SU-DHL-6 (cell line): ENCODE data around the gene NDUFV1.
A peak's percentile ranks its signal among the peaks of the same experiment; 100 is the strongest.

Source experiments
- H2AFZ ChIP-seq: fragments of 200-600 bp; sonication (generic); 2 replicates; pipeline ENCODE4 v1.6.1; 2014; ENCODE audit warnings: low read depth, mild to moderate bottlenecking, moderate library complexity, mixed read lengths, antibody characterized with exemption, low read length; ENCODE audit not compliant: severe bottlenecking
- H3F3A ChIP-seq: fragments of 200-600 bp; shearing (Covaris generic); 2 replicates; pipeline ENCODE4 v1.6.0; 2016; ENCODE audit warnings: antibody characterized with exemption, mild to moderate bottlenecking; ENCODE audit not compliant: insufficient read depth
- H3K27ac ChIP-seq: fragments of 200-600 bp; sonication (generic); 2 replicates; pipeline ENCODE4 v1.5.1; 2016; ENCODE audit warnings: low read depth, mild to moderate bottlenecking, low read length, moderate library complexity, mixed read lengths
- H3K27me3 ChIP-seq: fragments of 200-600 bp; sonication (generic), shearing (Covaris generic); 2 replicates; pipeline ENCODE4 v1.6.0; 2014; ENCODE audit warnings: mild to moderate bottlenecking, low read length
- H3K36me3 ChIP-seq: fragments of 200-600 bp; sonication (generic); 2 replicates; pipeline ENCODE4 v1.6.1; 2014; ENCODE audit warnings: mild to moderate bottlenecking, low read length, mixed read lengths
- H3K4me2 ChIP-seq: fragments of 300-600, 200-600 bp; shearing (Covaris generic), sonication (generic); 2 replicates; pipeline ENCODE4 v1.6.0; 2014; ENCODE audit warnings: low read length, low read depth, mild to moderate bottlenecking; ENCODE audit not compliant: poor library complexity, severe bottlenecking
- H3K4me3 ChIP-seq: fragments of 200-600 bp; sonication (generic); 2 replicates; pipeline ENCODE4 v1.5.1; 2014; ENCODE audit warnings: antibody characterized with exemption, low read length, mild to moderate bottlenecking, mixed read lengths; ENCODE audit not compliant: insufficient read depth, poor library complexity, severe bottlenecking
- H3K79me2 ChIP-seq: fragments of 200-600 bp; sonication (generic); 2 replicates; pipeline ENCODE4 v1.6.1; 2014; ENCODE audit warnings: mild to moderate bottlenecking, low read length, moderate library complexity; ENCODE audit not compliant: insufficient read depth
- H3K9ac ChIP-seq: fragments of 200-600 bp; sonication (generic); 2 replicates; pipeline ENCODE4 v1.7.0; 2014; ENCODE audit warnings: mild to moderate bottlenecking, low read length
- H3K9me2 ChIP-seq: fragments of 200-600 bp; sonication (generic); replicated peaks from 2 replicates; pipeline ENCODE4 v1.6.1; 2014; ENCODE audit warnings: low read length; ENCODE audit not compliant: insufficient read depth
- H3K9me3 ChIP-seq: fragments of 200-600 bp; sonication (generic); 2 replicates; pipeline ENCODE4 v1.6.1; 2014; ENCODE audit warnings: low read length, mixed read lengths; ENCODE audit not compliant: insufficient read depth
- H4K20me1 ChIP-seq: fragments of 200-600 bp; sonication (generic); 2 replicates; pipeline ENCODE4 v1.6.1; 2014; ENCODE audit warnings: low read depth, mild to moderate bottlenecking, antibody characterized with exemption, low read length, moderate library complexity, mixed read lengths
- EZH2phosphoT487 ChIP-seq: fragments of 200-600 bp; sonication (generic), shearing (Covaris generic); conservative IDR thresholded peaks from 2 replicates; pipeline ENCODE4 v1.6.1; 2018; ENCODE audit warnings: mild to moderate bottlenecking, antibody characterized with exemption, low read length, moderate library complexity, mixed read lengths
- TF ChIP-seq, protein P1 (sequence below): fragments of 200-600 bp; sonication (generic); IDR thresholded peaks from one replicate; pipeline ENCODE4 v1.5.1; 2017; ENCODE audit warnings: antibody characterized with exemption, mild to moderate bottlenecking, low read length, moderate library complexity; ENCODE audit not compliant: insufficient read depth, poor library complexity, severe bottlenecking

Gene NDUFV1

DNA sequence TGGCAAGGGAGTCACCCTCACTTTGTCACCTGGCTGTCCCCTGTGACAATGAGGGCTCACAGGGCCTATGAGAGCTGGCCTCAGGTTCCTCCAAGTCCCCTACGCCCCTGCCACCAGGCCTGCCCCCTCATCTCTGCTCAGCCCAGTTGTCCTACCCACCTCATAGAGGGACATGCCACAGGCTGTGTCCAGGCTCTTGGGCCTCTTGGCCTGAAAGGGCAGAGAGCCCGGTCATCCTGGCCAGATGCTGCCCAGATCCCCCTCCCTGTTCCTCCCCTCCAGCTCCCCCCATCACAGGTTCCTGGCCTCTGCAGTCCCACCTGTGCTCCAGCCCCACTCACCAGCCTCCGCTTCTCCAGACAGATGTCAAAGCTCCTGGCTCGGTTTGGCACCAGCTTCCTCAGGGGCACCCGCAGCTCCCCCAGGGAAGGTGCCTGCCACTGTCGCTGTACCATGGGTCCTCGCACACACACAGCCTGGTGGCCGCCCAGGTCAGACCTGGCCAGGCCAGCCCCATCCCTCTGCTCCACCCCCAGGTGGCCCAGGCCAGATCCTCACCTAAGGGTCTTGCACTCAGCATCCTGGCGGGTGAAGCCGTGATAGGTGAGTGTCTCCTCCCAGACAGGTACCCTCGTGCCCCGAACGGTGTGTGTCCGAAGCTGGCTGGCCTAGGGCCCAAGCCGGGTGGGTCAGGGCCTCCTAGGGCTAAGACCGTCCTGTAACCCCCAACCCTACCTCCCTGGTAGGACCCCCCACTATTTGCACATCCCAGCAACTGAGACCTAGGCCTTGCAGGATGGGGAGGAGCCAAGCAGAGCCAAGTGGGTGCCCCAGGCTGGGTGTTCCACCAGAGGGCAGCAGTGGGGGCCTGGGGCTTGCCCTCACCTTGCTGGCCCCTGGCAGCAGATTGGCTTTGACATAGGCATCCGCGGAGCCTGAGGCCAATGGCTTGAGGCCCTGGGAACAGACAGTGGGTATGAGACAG is 8.3 kb downstream of the NDUFV1 start:
- Histone ChIP-seq H2AFZ (peak overlapping the region; percentile 54), H3K79me2 (no peaks in the 10 kb centered on the region), H3K9ac (peak overlapping the region; percentile 57), H3K27ac (peak overlapping the region; percentile 86), H3K4me2 (peak overlapping the region; percentile 57), H3K9me3 (no peaks in the 10 kb centered on the region), H3K36me3 (no peaks in the 10 kb centered on the region), H3K9me2 (no peaks in the 10 kb centered on the region), H3K27me3 (no peaks in the 10 kb centered on the region), H3F3A (0 out of 2 replicates have a peak, but pooled peaks cover 5% of the 10 kb centered on the region), H4K20me1 (no peaks in the 10 kb centered on the region), H3K4me3 (no peak overlapping the region)
- TF ChIP-seq, protein P1, sequence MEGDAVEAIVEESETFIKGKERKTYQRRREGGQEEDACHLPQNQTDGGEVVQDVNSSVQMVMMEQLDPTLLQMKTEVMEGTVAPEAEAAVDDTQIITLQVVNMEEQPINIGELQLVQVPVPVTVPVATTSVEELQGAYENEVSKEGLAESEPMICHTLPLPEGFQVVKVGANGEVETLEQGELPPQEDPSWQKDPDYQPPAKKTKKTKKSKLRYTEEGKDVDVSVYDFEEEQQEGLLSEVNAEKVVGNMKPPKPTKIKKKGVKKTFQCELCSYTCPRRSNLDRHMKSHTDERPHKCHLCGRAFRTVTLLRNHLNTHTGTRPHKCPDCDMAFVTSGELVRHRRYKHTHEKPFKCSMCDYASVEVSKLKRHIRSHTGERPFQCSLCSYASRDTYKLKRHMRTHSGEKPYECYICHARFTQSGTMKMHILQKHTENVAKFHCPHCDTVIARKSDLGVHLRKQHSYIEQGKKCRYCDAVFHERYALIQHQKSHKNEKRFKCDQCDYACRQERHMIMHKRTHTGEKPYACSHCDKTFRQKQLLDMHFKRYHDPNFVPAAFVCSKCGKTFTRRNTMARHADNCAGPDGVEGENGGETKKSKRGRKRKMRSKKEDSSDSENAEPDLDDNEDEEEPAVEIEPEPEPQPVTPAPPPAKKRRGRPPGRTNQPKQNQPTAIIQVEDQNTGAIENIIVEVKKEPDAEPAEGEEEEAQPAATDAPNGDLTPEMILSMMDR, result peak; percentile 63
- TF ChIP-seq EZH2phosphoT487, result no peak

DNA sequence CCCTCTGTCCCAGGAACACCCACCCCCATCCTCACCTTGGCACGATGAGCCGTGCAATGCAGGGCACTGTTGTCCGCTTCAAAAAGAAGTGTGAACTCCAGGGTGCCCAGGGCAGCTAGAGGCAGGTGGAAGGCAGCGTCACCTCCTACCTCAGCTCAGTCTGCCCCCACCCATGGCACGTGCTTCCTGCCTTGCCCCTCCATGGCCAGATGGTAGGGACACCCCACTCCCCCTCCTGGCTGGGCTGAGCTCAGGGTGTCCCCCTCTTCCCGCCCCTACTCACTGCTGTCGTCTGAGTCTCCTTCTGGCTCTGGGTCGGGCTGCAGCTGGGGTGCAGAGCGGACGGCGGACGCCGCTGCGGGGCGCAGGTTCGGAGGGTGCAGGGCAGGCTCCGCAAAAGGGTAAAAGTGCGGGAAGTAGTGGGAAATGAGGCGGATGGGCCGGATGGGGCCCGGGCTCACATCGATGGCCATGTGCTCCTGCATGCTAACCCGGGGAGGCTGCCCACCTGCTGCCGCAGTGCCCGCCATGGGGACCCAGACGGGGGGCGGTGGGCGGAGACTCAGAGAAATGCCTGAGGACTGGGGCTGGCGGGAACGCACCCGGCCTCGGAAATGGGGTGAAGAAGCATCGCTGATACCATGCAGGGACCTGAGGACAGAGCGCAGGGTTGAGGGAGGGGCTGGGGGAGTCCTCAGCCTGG is 9.1 kb downstream of the NDUFV1 start:
- no peaks in the 10 kb centered on the region for H4K20me1 ChIP-seq
- H3K27me3 ChIP-seq, result no peaks in the 10 kb centered on the region
- H3K79me2 ChIP-seq, result no peaks in the 10 kb centered on the region
- H3K4me2 ChIP-seq, result no peak overlapping the region
- no peak overlapping the region for H2AFZ ChIP-seq
- TF ChIP-seq EZH2phosphoT487, result no peak
- TF ChIP-seq, protein P1, result no peak
- 0 out of 2 replicates have a peak, but pooled peaks cover 5% of the 10 kb centered on the region for H3F3A ChIP-seq
- H3K36me3 ChIP-seq, result no peaks in the 10 kb centered on the region
- no peaks in the 10 kb centered on the region for H3K9me2 ChIP-seq
- no peak overlapping the region for H3K27ac ChIP-seq
- no peaks in the 10 kb centered on the region for H3K9me3 ChIP-seq
- H3K9ac ChIP-seq, result no peak overlapping the region
- H3K4me3 ChIP-seq, result no peak overlapping the region

DNA sequence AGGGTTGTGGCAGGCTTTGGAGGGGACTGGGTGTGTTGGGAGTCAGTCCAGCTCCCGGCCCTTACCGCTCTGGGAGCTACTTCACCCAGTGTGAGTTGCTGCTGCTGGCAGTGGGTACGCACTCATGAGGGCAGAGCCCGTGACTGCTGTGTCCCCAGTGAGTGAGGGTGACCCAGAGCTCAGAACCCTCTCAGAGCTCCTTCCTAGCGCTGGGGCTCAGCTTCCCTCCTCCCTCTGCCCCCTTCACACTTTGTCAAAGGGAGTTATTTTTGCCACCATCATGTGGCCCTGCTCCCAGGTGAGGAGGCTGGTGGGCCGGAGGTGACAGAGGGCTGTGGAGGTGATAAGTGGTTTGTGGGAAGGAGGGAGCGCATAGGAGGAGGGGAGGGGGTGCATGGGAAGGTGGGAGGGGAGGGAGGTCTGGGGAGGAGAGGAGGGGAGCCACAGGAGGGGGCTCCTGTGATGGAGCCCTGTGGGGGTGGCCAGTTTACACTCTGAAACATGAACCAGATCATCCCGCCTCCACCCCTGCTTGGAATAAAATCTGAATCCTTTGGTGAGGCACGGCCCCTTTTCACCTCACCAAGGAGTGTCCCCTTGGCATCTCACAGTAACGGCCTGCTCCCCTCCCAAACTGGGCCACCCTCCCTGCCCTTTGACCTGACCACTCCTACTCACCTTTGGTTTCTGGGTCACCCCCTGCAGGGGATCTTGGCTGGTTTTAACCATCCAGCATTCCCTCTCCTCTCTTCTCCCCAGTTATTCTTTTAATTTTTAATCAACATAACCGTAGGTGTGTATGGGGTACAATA is 9.9 kb downstream of the NDUFV1 start:
- Histone ChIP-seq H3K9ac (no peak overlapping the region), H3K4me3 (no peak overlapping the region)

More for the DNA sequence above, 9.9 kb downstream of the NDUFV1 start:
- Histone ChIP-seq H2AFZ (no peak overlapping the region), H3K9me2 (no peaks in the 10 kb centered on the region), H3K27me3 (no peaks in the 10 kb centered on the region), H3K4me2 (no peak overlapping the region), H3F3A (0 out of 2 replicates have a peak, but pooled peaks cover 5% of the 10 kb centered on the region), H3K79me2 (no peaks in the 10 kb centered on the region), H3K9me3 (no peaks in the 10 kb centered on the region), H4K20me1 (no peaks in the 10 kb centered on the region), H3K27ac (no peak overlapping the region), H3K36me3 (no peaks in the 10 kb centered on the region)
- TF ChIP-seq EZH2phosphoT487, result no peak
- TF ChIP-seq, protein P1, result no peak
